AG08395 (cell line): ENCODE measurements around the gene BTN3A1.
"Not testable (repeated sequence)": the region's sequence is repeated elsewhere in the genome, so short reads cannot be mapped to it uniquely, and the experiment has no call there.

Source experiments
- DNase-seq: peaks from one replicate; pipeline ENCODE4 v3.0.0; 2012; ENCODE audit warnings: mixed read lengths, low spot score

The BTN3A1 gene

DNA sequence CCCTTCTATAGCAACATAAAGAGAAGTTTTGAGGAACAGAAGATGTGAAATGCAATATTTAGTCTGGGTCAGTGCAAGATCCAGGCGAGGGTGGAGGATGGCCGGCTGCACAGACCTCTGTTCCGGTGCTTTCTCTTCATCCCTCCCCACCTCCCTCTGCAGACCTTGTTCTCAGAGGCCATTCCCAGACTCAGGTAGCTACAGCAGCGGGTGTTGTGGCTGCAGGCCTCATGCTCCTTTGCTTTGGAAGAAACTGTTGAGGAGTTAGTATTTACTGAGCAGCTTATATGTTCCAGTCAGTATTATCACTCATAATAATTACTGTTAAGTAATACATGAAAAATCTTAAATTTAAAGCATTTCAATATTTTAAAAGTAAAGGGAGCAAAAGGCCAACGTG lies 39.9 kb downstream of the BTN3A1 start:
- no peak for DNase-seq

- no peak for DNase-seq
Observed at GRCh38 chr6:26445934-26446667, 44.0 kb downstream of the BTN3A1 start.

GRCh38 chr6:26447257-26447656 lies 45.2 kb downstream of the BTN3A1 start:
- DNase-seq: no peak

GRCh38 chr6:26450240-26450639 lies 48.2 kb downstream of the BTN3A1 start:
- no peak for DNase-seq

DNA sequence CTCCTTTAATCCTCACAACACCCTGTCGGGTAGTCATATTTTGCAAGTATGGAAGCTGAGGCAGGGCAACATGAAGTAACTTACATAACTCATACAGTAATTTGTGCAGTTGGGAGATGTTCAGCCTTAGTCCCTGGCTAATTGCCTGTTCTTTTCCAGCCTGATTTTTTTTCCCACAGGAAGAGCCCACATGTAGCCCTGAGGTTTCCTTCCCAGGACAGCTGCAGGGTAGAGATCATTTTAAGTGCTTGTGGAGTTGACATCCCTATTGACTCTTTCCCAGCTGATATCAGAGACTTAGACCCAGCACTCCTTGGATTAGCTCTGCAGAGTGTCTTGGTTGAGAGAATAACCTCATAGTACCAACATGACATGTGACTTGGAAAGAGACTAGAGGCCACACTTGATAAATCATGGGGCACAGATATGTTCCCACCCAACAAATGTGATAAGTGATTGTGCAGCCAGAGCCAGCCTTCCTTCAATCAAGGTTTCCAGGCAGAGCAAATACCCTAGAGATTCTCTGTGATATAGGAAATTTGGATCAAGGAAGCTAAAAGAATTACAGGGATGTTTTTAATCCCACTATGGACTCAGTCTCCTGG lies 50.7 kb downstream of the BTN3A1 start:
- DNase-seq: no peak

- no peak for DNase-seq
Observed at GRCh38 chr6:26454631-26455030, 52.6 kb downstream of the BTN3A1 start.

DNA sequence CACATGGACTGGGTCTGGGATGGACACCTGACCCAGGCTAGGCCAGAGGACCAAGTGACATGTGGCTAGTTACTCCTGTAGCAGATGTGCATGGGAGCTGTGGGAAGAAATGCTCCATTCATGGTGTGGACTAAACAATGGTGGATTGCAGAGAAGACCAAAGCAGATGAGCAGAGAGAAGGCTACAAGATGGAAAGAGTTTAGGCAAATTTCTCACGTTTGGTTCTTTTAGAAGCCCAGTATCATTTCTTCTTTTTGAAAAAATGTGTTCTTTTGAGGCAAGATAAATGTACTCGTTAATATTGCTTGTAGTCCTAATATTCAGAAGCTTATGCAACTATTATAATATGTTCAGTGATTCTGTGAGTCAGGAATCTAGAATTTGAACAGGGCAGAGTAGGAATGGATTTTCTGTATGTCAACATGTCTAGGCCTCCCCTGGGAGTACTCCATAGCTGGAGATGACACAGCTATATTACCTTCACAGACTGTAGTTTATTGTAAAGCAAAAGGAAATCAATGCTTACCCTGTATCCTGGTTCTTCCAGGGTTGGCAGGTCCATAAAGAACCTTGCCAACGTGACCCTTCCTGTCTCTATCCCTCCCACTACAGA lies 53.4 kb downstream of the BTN3A1 start:
- DNase-seq: no peak

GRCh38 chr6:26457264-26457805 lies 55.3 kb downstream of the BTN3A1 start:
- DNase-seq: peak; percentile 21

DNA sequence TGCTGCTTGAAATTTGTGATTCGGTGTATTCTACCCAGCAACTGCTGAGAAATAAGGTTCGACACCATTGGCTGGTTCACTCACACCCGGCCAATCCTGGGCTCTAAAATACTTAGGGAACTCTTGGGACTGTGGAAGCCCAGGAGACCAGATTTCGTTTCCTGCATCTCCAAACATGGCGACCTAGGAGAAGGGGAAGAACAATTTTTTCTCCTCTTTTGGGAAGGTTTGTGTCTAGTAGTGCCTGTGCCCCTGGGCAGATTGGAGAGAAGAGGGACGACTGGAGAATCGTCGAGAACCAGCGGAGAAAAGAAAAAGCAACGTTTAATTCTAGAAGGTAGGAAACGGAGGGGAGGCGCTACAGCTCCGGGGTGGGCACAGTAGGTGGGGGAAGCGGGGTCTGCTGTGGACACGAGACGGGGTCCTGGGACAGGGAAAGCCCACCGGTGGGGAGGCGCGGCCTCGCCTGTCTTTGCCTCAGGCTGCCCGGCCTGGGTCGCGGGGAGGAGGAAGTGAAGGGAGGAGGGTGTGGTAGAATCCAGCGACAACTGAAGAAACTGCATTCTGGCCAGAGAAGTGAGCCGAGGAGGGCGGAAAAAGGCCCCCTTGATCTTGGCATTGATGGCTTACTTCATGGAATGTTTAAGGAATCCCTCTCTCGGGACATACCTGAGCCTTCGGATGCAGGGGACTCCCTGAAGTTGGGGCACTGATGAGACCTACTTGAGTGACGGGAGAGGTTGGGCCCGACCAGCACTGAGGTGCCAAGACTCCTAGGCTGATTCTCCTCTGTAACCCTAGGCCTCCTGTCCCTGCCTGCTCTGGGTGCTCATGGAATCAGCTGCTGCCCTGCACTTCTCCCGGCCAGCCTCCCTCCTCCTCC lies 56.0 kb downstream of the BTN3A1 start, which contains the start of gene BTN2A1:
Gene BTN2A1 (plus strand): TSS at position 150 of the 883 bp plus-strand sequence. CDS start 682 bp downstream, at position 832.
- peak; percentile 93 for DNase-seq

- DNase-seq: no peak
Observed at GRCh38 chr6:26459023-26459810, 57.1 kb downstream of the BTN3A1 start.

DNA sequence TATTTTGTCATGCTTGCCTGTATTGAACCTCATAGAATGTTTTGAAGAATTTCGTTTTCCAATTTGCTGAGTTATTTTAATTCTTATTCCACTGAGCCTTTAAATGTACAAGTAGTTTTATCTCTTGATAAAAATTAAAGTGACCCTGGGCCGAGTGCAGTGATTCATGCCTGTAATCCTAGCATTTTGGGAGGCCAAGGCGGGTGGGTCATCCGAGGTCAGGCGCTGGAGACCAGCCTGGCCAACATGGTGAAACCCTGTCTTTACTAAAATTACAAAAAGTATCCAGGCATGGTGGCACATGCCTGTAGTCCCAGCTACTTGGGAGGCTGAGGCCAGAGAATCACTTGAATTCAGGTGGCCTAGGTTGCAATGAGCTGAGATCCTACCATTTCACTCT lies 59.3 kb downstream of the BTN3A1 start:
- DNase-seq: not testable (repeated sequence)

DNA sequence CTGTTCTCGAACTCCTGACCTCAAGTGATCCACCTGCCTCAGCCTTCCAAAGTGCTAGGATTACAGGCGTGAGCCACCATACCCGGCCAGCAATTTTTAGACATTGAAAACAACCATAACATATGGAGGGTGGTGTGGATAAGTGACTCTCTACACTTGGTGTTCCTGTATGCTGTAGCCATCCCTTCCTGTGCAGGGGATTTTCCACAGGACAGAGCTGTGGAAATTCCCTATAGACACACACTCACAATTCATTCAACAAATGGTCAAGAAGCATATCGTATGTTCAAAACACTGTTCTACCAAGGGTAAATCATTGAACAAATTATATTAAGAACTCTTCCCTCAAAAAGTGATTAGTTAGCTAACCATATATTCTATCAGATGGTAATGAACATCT lies 61.9 kb downstream of the BTN3A1 start:
- no peak for DNase-seq

DNA sequence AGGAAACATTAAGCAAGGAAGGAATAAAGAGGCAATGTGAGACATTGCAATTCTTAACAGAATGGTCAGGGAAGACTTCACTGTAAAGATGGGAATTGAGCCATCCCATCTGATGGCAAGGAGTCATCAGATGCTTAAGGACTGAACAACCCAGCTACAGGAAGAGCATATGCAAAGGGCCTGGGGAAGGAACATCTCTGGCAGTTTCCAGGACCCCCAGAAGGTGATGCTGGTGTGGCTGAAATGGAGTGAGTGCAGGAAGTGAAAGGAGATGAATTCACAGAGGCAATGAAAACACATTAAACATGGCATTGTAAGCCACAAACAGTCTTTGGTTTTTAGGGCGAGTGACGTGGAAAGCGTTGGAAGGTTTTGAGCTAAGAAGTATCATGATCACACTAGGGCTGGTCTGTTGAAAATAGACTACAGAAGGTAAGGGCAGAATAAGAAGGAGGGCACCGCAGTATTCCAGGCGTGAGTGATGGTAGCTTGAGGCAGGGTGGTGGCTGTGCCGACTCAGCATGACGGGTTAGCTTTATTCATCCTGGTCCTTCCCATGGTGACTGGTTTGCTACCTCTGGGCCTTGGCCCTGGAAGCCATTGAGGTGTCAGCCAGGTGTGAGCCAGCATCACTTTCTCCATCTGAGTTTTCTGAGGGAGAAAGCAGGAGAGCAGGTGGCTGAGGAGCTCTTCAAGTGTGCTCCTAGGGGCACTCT lies 62.5 kb downstream of the BTN3A1 start:
- no peak for DNase-seq
